Body of pancreas (tissue), 4 donors: ENCODE results near the gene UTF1.

ENCODE experiments used
- POLR2A ChIP-seq, 3 donors: fragments of 450-650 bp; IDR thresholded peaks; one replicate each; pipeline ENCODE4 v1.6.1; 2016; ENCODE audit warnings: antibody characterized with exemption in 3 of 3, mild to moderate bottlenecking in 2 of 3
- TF ChIP-seq, protein P1 (sequence below), 7 experiments: fragments of 450-650 bp in 4 of 7; fragments of 200-600 bp in 3 of 7; sonication (generic) in 3 of 7; IDR thresholded peaks; one replicate each; pipeline ENCODE4 v1.5.1; 2016 to 2019; ENCODE audit warnings: antibody characterized with exemption in 7 of 7

DNA sequence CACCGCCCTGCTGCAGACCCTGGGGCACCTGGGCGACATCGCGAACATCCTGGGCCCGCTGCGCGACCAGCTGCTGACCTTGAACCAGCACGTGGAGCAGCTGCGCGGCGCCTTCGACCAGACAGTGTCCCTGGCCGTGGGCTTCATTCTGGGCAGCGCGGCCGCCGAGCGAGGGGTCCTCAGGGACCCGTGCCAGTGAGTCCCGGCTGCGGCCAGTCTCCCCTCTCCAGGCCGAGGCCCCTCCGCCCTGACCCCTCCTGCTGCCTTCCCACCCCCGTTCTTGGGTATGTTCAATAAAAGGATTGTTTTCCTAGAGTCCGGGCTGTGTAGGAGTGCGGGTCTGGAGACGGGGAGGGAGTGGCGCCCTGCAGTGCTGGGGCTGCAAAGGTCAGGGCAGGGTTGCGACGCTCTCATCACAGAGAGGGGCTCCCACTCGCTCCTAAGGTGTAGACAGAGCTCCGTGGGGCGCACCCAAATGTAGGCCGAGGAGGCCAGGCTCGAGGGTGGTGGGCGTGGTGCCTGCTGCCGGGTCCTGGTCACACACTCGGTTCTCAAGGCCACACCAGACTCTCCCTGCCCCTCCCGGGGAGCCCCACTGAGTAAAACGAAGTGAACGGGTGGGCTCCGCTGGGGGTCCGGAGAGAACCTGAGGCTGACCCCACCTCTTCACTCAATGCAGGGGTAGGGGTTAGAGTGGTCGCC is 1.4 kb downstream of the UTF1 start:
- TF ChIP-seq, protein P1, sequence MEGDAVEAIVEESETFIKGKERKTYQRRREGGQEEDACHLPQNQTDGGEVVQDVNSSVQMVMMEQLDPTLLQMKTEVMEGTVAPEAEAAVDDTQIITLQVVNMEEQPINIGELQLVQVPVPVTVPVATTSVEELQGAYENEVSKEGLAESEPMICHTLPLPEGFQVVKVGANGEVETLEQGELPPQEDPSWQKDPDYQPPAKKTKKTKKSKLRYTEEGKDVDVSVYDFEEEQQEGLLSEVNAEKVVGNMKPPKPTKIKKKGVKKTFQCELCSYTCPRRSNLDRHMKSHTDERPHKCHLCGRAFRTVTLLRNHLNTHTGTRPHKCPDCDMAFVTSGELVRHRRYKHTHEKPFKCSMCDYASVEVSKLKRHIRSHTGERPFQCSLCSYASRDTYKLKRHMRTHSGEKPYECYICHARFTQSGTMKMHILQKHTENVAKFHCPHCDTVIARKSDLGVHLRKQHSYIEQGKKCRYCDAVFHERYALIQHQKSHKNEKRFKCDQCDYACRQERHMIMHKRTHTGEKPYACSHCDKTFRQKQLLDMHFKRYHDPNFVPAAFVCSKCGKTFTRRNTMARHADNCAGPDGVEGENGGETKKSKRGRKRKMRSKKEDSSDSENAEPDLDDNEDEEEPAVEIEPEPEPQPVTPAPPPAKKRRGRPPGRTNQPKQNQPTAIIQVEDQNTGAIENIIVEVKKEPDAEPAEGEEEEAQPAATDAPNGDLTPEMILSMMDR (IDR thresholded peaks at IDR 0.05): no peak
- TF ChIP-seq POLR2A (IDR thresholded peaks at IDR 0.05): no peak
